Activated CD4-positive, alpha-beta T cell treated with anti-CD3 and anti-CD28 coated beads, Interleukin-2, amount 50 U/mL, for 4 hours (primary cell): Measurements from ENCODE around the gene TEDC2.

Source experiments
- DNase-seq, 2 experiments: peaks; one replicate each; pipeline ENCODE4 v3.0.0-alpha.2; 2020

Gene TEDC2

GRCh38 chr16:2466667-2467527, 7.0 kb downstream of the TEDC2 start:
- DNase-seq, result no peak

DNA sequence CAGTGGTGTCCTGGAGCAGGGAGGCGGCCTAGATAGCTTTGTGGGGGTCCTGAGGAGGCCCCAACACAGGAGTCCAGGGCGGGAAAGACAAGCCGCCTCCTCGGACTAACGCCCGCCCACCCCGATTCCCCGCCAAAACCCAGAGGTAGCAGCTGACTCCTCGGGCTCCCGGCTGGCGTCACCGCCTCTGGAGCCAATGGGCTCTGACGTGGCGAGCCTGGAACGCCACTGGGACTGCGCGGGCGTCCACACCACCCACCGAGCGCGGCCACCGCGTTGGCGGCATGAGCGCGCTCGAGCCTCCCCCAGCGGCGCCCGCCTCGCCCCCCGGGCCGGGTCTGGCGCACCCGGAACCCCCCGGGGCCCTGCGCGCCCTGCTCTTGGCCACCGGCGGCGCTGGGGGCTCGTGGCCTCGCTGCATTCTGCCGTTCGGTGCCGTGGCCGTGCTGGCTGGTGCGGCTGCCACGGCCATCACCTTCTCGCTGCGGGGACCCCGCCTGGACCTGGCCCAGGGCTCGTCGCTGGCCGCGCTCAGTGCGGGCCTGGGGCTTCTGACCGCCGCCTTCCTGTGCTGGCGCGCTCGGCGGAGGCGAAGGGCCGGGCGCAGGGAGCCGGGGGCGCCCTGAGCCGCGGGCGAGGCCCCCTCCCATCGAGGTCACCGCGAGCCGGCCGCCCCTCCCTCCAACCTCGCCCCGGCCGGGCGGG, 7.8 kb downstream of the TEDC2 start:
- DNase-seq, result no peak

DNA sequence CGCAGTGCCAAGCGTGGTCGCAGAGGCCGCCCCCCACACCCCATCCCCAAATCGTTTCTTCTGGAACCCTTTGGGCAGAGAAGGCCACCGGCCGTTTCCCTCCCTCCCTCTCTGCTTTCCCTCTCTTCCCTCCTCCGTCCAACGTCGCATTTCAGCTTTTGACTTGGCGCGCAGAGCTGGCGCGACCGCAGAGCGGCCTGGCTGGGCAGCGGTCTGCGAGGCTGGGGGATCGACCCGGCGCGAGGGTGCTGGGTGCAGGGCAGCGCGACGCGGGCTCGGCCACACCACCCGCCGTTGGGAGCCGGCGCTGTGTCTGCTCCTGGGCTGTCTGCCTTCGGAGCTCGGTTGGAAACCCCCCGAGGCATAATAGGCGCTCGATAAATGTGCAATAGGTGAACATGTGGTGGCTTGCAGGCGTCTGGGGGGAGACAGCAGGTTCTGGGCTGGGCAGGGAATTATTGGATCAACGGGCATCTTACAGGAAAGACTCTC, 8.4 kb downstream of the TEDC2 start:
- DNase-seq, result no peak

DNA sequence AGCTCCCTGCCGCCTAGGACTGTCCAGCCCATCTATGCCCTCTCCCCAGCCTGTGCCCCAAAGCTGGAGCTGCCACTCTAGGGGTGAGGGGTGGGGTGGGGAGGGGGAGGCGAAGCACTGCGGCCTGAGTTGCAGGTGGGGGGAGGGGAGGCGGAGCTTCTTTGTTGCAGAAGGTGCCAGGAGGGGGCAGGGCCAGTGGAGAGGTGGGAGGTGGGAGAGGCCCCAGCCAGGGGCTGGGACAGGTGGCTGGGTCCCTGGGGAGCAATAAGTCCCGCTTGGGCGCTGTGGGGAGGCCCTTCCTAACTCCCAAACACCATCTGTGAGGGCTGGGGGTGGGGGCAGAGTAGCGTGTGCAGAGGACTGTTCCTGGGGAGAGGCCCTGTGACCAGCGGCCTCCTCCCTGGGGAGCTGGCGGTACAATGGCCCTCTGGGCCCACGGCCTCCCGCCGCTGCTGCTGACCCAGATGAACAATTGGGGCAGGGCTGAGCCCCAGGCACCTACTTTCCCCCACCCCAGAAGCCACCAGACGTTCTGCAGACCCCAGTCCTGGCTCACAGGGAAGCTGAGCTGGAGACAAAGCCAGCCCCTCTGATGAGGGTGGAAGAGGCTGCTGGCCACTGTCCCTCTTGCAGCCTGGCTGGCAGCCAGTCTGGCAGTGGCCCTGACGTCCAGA, 9.0 kb downstream of the TEDC2 start:
- no peak for DNase-seq

DNA sequence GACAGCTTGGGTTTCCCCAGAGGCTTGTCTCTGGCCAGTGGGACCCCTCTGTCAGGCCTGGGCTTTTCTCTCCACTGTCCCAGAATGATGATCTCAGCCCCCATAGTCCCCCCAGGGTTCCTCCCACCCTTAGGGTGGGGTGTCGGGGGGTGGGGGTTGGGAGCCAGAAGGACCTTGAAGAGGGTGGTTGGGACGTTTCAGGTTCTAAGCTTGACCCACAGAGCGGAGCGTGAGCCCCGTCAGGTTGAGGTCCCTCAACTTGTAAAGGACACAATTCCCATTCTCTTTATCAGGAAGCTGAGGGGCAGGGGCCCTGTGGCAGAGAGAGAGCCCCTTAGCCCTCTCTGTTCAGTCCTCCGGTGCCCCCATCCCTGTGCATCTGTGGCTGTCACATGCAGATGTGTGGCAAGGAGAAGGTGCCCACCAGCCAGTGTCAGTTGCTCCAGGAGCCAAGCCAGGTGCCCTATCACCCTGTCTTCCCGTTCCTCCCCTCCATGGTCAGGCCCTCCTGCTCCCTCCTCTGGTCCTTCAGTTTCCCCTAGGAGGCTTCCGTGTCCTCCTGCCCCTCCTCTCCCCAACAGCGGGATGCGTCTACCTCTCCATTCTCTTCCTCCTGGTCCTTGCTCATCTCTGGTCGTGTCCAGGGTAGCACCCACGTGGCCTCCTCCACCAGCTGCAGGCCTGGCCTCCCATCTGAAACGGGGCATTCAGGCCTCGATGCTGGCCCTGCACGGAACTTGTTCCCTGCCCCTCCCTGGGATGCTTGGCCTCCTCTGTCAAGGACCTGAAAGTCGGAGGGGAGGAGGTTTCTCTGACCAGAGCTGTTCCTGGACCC, 9.7 kb downstream of the TEDC2 start:
- DNase-seq, result no peak

GRCh38 chr16:2470234-2470601, 10.3 kb downstream of the TEDC2 start:
- DNase-seq, result no peak

DNA sequence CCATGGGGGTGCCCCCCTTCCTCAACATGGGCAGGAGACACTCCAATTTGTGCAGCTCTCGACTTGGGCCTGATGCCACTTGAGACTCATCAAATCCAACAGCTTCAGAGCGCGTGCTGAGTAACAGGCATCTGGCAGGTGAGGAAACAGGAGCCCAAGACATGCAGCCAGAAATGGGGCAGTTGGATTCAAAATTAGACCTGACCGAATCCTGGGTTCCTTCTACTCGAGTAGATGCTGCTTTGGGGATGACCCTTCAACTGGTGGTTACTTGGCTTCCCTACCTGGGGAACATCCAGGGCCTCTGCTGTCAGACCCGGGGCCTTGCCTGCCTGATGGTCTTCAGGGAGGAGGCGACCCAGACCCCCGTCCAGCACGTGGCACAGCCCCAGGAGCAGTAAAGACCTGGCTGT, 10.7 kb downstream of the TEDC2 start:
- DNase-seq, result no peak

DNA sequence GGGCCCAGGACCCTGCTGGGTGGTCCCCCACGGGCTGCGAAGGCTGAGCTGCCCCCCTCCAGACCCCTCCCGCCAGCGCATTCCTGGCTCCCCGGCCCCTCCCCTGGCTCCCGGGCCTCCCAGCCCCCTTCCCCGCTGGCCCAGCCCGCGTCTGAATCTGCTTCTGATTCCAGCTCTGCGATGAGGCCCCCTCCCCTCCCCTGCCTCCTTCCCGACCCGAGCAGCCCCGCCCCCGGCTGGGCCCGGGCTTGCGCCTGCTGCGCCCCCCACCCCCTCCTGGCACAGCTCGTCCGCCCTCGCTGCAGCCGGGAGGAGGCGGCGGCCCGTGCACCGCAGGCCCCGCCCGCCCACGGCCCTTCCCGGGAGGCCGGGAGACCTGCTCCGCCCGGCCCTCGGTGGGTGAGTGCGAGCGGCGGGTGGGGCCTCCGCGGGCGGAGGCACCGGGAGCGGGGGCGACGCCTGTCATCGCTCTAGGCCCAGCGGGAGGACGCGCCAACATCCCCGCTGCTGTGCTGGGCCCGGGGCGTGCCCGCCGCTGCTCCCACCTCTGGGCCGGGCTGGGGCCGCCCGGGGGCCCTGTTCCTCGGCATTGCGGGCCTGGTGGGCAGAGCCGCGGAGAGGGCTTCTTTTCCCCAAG, 11.2 kb downstream of the TEDC2 start, which contains the start of gene NTN3:
NTN3 (plus strand) TSS at position 282 of the 637 bp plus-strand sequence. CDS start 405 bp downstream, outside the sequence.
- DNase-seq, result no peak

GRCh38 chr16:2471653-2472487, 12.0 kb downstream of the TEDC2 start:
- DNase-seq, result no peak

GRCh38 chr16:2472488-2472864, 12.6 kb downstream of the TEDC2 start:
- no peak for DNase-seq

DNA sequence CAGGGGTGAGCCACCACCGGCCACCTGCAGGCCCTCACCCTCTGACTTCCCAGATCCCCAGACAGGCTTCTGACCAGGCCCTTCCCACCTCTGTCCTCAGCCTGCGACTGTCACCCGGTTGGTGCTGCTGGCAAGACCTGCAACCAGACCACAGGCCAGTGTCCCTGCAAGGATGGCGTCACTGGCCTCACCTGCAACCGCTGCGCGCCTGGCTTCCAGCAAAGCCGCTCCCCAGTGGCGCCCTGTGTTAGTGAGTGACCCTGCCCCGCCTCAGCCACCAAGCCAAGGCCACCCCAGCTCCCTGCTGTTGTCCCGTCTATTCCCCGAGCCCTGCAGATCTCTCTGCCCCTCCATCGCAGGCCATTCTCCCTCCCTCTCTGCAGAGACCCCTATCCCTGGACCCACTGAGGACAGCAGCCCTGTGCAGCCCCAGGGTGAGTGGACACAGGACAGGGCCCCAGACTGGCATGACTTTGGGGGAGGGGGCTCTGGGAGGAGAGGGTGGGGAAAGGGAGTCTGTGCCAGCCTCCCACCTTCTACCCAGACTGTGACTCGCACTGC, 13.1 kb downstream of the TEDC2 start:
- DNase-seq, result no peak

- DNase-seq, result no peak
Measured at GRCh38 chr16:2473446-2473926, 13.6 kb downstream of the TEDC2 start.

DNA sequence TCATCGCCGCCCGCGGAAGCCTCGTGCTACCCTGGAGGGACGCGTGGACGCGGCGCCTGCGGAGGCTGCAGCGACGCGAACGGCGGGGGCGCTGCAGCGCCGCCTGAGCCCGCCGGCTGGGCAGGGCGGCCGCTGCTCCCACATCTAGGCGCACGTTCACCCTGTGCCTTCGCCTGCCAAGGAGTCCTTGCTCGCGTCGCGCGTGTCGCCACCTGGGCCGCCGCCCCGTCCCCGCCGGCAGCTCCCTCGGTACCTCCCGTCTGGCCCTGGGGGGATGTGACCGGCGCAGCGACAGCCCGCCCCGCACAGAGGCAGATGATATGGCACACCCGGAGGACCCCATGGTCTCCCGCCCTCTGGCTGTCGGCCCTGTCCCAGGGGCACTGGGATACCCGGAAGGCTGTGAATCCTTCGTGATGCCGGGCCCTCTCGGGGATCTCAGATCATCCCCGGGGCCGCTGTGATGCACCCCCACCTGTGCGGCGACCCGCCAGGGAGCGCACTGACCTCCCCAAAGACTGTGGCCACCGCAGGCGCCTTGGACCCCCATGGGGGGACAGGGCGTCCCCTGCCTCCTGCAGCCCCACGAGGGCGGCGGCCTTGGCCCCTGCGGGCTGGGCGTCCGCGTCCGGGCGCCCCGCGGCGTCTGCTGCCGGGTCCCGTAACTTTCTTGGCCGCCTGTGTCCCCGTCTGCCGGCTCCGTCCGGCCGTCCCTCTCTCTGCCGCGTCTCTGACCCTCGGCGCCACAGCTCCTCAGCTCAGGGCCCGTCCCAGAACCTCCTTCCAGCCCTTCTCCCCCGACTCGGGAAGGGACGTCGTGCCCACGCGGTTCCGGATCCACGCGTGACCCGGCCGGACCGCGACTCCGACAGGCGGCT, 14.3 kb downstream of the TEDC2 start:
- DNase-seq, result peak; percentile 46 to 53

GRCh38 chr16:2474877-2475412, 15.0 kb downstream of the TEDC2 start, which contains the start of gene TBC1D24:
TSS of gene TBC1D24 (plus strand) at chr16:2475127. CDS start at chr16:2496149, 21,022 bp downstream.
- DNase-seq, result peak; percentile 56 to 66

DNA sequence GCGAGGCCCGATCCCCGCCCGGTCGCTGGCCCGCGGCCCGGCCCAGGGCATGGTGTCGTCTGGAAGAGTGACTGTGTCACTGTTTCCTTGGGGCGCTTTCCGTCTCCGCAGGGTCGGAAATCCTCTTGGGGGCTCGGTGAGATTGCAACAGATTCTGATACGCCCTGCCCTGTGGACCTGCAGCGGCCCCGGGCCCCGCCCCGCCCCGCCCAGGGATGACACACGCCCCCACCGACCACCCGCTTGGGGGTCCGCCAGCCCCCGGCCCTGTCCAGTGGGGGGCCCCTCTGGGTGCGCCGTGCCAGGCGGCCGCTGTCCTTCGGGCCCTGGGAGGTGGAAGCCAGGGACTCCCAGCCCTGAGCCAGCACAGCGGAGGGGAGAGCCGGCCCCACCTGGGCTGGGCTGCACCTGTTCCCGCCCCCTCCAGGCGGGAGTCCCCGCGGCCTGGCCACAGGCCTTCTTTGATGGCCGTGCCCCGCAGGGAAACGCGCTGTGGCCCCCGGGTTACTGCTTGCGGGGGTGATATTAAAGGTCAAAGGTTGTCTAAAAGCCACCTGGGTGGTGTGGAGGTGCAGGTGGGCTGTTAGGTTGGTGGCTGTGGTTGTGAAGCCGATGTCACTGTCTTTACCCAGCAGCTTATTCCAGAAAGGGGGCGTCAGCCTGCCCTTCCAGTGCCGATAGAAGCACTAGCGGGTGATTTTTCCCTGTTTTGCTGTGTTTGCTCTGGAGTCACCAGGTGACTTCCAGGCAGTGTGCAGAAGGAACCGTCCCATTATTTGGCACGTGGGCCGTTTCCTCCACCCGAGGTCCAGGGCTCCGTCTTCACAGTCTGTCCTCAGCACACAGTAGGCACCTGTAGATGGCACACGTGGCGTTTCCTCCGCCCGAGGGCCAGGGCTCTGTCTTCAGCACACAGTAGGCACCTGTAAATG, 15.8 kb downstream of the TEDC2 start:
- peak; percentile 41 to 49 for DNase-seq

GRCh38 chr16:2476345-2476720, 16.4 kb downstream of the TEDC2 start:
- DNase-seq, result no peak

- no peak for DNase-seq
Measured at GRCh38 chr16:2476741-2477140, 16.8 kb downstream of the TEDC2 start.

DNA sequence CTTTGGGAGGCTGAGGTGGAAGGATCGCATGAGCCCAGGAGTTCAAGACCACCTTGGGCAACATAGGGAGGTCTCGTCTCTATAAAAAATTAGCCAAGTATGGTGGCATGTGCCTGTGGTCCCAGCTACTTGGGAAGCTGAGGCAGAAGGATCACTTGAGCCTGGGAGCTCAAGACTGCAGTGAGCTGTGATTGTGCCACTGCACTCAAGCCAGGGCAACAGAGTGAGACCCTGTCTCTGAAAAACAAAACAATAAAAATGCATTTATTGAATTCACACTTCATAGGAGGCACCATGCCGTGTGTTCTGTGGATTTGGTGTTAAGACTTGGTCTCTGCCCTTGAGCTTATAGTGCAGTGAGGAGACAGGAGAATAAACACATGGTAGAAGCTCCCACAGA, 17.4 kb downstream of the TEDC2 start:
- no peak for DNase-seq
